ENCODE measurements around the gene GPR65.

GPR65 gene

GRCh38 chr14:87971010-87971409 lies 33.9 kb upstream of the GPR65 start:
- no peaks in the 10 kb centered on the region for H3K79me2 ChIP-seq (ENCODE audit: insufficient read depth, low read length)
- no peak overlapping the region for H3K4me2 ChIP-seq (ENCODE audit: low read depth, low read length, poor library complexity, severe bottlenecking)
- H3K27me3 ChIP-seq (ENCODE audit: insufficient read depth, low read length, poor library complexity, severe bottlenecking): no peaks in the 10 kb centered on the region
- no peaks in the 10 kb centered on the region for H4K20me1 ChIP-seq (ENCODE audit: insufficient read depth, low read length, poor library complexity, severe bottlenecking)
- no peak for TF ChIP-seq EZH2phosphoT487 (IDR thresholded peaks at IDR 0.05; ENCODE audit: borderline replicate concordance)
- TF ChIP-seq CTCF (conservative IDR thresholded peaks at IDR 0.05; ENCODE audit: low read length): no peak
- H3K9ac ChIP-seq (ENCODE audit: low read depth, low read length, poor library complexity, severe bottlenecking): no peak overlapping the region
- no peaks in the 10 kb centered on the region for H3K9me2 ChIP-seq (replicated peaks; ENCODE audit: low read depth, low read length)
- H3F3A ChIP-seq (ENCODE audit: low read depth): no peaks in the 10 kb centered on the region
- H3K9me3 ChIP-seq (ENCODE audit: insufficient read depth, low read depth, low read length): no peaks in the 10 kb centered on the region
- H3K4me3 ChIP-seq (ENCODE audit: low read length, poor library complexity, severe bottlenecking): no peak overlapping the region
- peaks cover 12% of the 10 kb centered on the region; the same call in 1 of the 2 replicates for H3K36me3 ChIP-seq (ENCODE audit: insufficient read depth, low read length)
- H2AFZ ChIP-seq (ENCODE audit: low read length): no peak overlapping the region
- peaks cover 7% of the 10 kb centered on the region for H3K4me1 ChIP-seq (ENCODE audit: insufficient read depth, low read length, poor library complexity, severe bottlenecking)

- Histone ChIP-seq H2AFZ (ENCODE audit: low read length) (no peak overlapping the region), H3K27me3 (ENCODE audit: insufficient read depth, low read length, poor library complexity, severe bottlenecking) (no peaks in the 10 kb centered on the region), H4K20me1 (ENCODE audit: insufficient read depth, low read length, poor library complexity, severe bottlenecking) (no peaks in the 10 kb centered on the region), H3F3A (ENCODE audit: low read depth) (no peaks in the 10 kb centered on the region), H3K4me1 (ENCODE audit: insufficient read depth, low read length, poor library complexity, severe bottlenecking) (peaks cover 5% of the 10 kb centered on the region), H3K9me3 (ENCODE audit: insufficient read depth, low read depth, low read length) (no peaks in the 10 kb centered on the region), H3K79me2 (ENCODE audit: insufficient read depth, low read length) (no peaks in the 10 kb centered on the region), H3K4me2 (ENCODE audit: low read depth, low read length, poor library complexity, severe bottlenecking) (no peak overlapping the region), H3K9ac (ENCODE audit: low read depth, low read length, poor library complexity, severe bottlenecking) (no peak overlapping the region), H3K9me2 (replicated peaks; ENCODE audit: low read depth, low read length) (no peaks in the 10 kb centered on the region), H3K36me3 (ENCODE audit: insufficient read depth, low read length) (peaks cover under 1% of the 10 kb centered on the region; the same call in 1 of the 2 replicates), H3K4me3 (ENCODE audit: low read length, poor library complexity, severe bottlenecking) (no peak overlapping the region)
- no peak for TF ChIP-seq CTCF (conservative IDR thresholded peaks at IDR 0.05; ENCODE audit: low read length)
- TF ChIP-seq EZH2phosphoT487 (IDR thresholded peaks at IDR 0.05; ENCODE audit: borderline replicate concordance): no peak
Observed at GRCh38 chr14:87975636-87976035, 29.3 kb upstream of the GPR65 start.

- H3K4me2 ChIP-seq (ENCODE audit: low read depth, low read length, poor library complexity, severe bottlenecking): no peak overlapping the region
- no peaks in the 10 kb centered on the region for H3K9me3 ChIP-seq (ENCODE audit: insufficient read depth, low read depth, low read length)
- no peaks in the 10 kb centered on the region for H3K79me2 ChIP-seq (ENCODE audit: insufficient read depth, low read length)
- H3K9ac ChIP-seq (ENCODE audit: low read depth, low read length, poor library complexity, severe bottlenecking): no peak overlapping the region
- no peaks in the 10 kb centered on the region for H4K20me1 ChIP-seq (ENCODE audit: insufficient read depth, low read length, poor library complexity, severe bottlenecking)
- no peaks in the 10 kb centered on the region for H3F3A ChIP-seq (ENCODE audit: low read depth)
- H3K9me2 ChIP-seq (replicated peaks; ENCODE audit: low read depth, low read length): no peaks in the 10 kb centered on the region
- H3K4me1 ChIP-seq (ENCODE audit: insufficient read depth, low read length, poor library complexity, severe bottlenecking): peaks cover 5% of the 10 kb centered on the region
- H3K36me3 ChIP-seq (ENCODE audit: insufficient read depth, low read length): peaks cover 4% of the 10 kb centered on the region; the same call in 1 of the 2 replicates
- TF ChIP-seq CTCF (conservative IDR thresholded peaks at IDR 0.05; ENCODE audit: low read length) (no peak), EZH2phosphoT487 (IDR thresholded peaks at IDR 0.05; ENCODE audit: borderline replicate concordance) (no peak)
- no peaks in the 10 kb centered on the region for H3K27me3 ChIP-seq (ENCODE audit: insufficient read depth, low read length, poor library complexity, severe bottlenecking)
- H2AFZ ChIP-seq (ENCODE audit: low read length): no peak overlapping the region
- H3K4me3 ChIP-seq (ENCODE audit: low read length, poor library complexity, severe bottlenecking): no peak overlapping the region
Observed at GRCh38 chr14:87979689-87980088, 25.2 kb upstream of the GPR65 start.
